GM19240 (cell line): Measurements from ENCODE around the gene TMEM120A.
"Not testable (repeated sequence)": the region's sequence is repeated elsewhere in the genome, so short reads cannot be mapped to it uniquely, and the experiment has no call there.

ENCODE experiments used
- DNase-seq: peaks from one replicate; pipeline ENCODE4 v3.0.0; 2011; ENCODE audit warnings: low spot score; ENCODE audit not compliant: insufficient read length

TMEM120A gene

DNA sequence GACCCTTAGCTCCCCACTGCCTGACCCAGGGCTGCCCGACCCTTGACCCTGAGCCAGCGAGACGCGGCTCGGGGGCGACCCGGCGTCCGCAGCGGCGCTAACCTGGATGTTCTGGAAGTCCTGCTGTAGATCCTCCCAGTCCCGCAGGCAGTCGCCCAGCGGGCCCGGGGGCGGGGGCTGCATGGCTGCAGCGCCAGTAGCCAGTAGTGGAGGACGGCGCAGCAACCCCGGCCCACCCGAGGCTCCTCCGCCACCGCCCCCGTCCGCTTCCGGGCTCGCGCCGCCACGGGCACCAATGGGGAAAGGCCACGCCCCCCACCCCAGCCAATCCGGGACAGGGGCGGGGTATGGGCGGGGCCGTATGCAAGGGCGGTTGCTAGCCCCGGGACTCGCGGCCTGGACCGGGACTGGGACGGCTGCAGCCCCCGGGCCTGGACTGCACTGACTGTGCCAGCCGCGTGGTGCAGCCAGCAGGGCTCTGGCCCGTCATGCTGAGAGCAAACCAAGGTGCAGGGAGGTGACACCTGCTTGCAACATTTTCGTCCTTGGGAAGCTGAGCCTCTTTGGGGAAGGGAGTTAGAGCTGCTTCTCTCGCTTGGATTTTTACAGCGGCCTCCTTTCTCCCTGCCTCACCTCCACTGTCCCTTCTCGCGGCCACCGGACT, at the start of gene TMEM120A:
TMEM120A (minus strand) TSS at position 208 of the 664 bp plus-strand sequence; CDS start at position 183, 25 bp downstream.
- DNase-seq: peak; percentile 99

DNA sequence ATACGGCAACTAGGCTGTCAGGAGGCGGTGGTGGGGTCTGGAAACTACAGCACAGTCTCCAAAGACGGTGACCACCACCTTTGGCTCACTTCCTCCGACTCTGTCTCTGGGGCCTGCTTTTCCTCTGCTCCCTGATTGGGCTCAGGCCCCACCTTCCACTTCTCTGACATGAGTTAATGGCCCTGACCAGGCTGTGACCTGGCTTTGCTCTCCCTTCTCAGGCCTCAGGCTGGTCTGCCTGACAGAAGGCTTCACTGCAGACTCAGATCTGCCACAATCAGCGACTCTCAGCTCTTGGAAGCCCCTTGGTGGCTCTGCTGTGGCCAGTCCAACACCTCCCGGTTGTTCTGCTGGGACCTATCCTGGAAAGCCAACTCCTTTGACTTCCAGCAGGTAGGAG, 45.7 kb upstream of the TMEM120A start:
- no peak for DNase-seq

DNA sequence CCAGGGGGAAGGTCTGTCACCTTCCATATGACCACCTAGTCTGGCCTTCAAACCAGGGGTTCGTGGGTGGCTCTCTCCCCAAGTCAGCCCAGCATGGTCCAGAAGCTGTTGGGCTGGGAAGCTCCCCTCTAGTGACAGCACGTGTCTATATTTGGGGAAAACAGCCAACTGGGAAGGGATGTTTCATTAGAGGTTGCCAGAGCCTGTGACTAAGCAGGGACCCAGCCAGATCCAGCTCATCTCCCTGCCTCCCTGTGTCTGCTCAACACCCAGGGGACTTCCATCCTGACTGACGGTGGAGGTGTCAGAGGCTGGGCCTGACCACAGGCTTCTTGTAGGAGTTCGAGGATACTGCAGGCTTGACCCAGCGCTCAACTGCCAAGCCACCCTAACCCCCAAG, 42.9 kb upstream of the TMEM120A start:
- DNase-seq: no peak

DNA sequence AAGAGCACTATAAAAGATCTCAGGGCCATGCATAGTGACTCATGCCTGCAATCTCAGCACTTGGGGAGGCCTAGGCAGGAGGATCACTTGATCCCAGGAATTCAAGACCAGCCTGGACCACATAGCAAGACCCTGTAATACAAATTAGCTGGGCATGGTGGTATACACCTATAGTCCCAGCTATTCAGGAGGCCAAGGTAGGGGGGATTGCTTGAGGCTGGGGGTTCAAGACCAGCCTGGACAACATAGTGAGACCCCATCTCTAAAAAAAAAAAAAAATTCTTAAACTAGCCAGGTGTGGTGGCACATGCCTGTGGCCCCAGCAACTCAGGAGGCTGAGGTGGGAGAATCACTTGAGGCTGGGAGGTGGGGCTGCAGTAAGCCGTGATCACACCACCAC, 37.6 kb upstream of the TMEM120A start:
- DNase-seq: no peak

DNA sequence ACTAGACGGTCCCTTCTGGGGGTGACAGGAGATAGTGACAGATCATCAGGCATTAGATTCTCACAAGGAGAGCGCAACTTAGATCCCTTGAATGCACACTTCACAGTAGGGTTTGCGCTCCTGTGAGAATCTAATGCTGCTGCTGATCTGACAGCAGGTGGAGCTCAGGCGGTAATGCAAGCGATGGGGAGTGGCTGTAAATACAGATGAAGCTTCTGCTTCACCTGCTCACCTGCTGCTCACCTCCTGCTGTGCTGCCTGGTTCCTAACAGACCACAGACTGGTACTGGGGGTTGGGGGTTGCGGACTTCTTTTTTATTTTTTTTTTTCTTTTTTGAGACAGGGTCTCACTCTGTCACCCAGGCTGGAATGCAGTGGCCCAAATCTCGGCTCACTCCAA, 35.3 kb upstream of the TMEM120A start:
- DNase-seq: not testable (repeated sequence)

DNA sequence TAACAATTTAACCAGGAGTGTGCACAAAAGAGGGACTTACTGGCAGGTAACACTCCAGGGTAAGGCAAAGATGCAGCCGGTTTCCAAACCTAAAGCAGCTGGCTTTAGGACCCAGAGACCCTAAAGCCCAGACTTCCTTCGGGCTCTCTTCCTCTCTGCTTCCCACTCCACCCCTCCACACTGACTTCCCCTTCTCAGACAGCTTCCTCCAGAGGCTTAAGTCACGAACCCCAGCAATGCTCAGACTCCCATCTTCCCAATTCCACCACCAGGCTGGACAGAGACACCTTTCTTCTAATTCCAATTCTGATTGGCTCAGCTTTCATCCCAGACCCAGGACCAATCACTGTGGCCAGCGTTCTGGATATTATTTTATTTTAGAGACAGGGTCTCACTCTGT, 28.6 kb upstream of the TMEM120A start:
- no peak for DNase-seq

DNA sequence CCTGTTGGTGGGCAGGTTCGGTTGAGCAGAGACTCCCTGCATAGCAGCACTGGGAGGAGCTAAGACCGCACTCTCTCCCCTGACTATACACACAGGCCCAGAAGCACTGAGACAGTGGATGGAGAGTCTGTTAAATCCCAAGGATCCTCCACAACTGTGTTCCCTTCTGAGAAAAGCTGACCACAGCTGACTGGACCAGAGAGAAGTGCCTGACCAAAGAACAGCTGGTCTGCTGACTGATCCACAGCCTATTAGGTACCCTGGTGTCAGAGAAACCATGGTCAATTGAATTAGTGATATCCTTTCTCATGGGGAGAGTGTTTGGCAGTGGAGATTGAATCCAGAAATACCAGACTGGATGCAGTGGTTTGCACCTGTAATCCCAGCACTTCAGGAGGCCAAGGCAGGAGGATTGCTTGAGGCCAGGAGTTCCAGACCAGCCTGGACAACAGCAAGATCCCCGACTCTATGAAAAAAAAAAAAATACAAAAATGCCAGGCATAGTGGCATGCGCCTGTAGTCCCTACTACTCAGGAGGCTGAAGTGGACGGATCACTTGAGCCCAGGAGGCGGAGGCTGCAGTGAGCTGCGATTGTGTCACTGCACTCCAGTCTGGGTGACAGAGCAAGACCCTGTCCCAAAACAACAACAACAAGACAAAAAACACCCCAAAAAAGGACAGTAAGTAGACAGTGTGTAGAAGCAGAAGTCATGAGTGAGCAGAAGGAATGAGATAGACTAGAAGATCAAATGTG, 27.8 kb upstream of the TMEM120A start:
- DNase-seq: no peak

DNA sequence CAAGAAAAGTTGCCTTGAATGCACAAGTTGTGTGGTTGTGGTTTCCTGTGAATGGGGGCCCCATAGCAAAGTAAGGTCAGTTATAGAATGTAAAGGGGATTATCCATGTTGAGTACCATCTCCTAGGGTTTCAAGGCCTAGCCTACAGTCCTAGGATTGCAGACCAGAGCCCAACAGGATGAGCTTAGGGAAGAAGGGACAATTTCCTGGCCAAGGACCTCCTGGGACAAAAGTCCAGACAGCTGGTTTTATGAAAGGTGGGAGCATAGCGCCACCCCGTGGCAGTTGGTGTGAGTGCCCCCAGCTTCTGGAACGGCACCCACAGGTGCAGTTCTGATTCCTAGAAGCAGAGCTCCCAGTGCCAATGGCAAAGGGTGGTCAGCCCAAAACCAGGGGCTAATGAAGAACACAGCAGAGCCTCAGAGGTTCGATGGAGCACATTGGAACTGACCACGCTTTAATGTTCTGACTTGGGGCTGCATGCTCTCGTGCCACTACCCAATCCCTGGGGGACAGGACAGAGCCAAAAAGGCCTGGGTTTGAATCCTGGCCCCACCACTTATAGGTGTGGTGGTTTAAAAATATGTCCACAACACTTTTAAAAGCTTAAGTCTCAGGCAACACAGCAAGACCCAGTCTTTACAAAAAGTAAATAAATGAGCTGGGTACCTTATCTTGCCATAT, 25.8 kb upstream of the TMEM120A start:
- DNase-seq: peak; percentile 71

DNA sequence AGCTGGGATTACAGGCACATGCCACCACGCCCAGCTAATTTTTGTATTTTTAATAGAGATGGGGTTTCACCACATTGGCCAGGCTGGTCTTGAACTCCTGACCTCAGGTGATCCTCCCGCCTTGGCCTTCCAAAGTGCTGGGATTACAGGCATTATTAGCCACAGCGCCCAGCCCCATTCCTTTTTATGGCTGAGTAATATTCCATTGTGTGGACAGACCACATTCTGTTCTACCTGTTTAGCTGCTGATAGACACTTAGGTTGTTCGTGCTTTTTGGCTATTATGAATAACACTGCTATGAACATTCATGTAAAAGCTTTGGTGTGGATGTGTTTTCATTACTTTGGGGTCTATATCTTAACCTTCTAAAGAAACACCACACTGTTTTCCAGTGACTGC, 24.1 kb upstream of the TMEM120A start:
- not testable (repeated sequence) for DNase-seq

DNA sequence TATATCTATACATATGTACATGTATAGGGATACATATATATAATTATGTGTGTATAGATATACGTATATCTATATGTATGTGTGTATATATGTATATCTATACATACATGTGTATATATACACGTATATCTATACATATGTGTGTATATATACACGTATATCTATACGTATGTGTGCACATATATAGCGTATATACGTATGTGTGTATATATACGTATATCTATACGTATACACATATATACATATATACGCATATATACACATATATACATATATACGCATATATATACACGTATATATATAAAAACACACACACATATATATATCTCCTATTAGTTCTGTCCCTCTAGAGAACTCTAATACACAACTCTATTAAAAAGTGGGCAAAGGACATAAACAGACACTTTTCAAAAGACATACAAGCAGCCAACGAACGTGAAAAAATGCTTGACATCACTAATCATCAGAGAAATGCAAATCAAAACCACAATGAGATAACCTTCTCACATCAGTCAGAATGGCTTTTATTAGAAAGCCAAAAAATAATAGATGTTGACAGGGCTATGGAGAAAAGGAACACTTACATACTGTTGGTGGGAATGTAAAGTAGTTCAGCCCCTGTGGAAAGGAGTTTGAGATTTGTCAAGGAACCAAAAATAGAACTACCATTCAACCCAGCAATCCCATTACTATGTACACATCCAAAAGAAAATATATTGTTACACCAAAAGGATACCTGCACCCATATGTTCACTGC, 22.0 kb upstream of the TMEM120A start:
- DNase-seq: no peak

DNA sequence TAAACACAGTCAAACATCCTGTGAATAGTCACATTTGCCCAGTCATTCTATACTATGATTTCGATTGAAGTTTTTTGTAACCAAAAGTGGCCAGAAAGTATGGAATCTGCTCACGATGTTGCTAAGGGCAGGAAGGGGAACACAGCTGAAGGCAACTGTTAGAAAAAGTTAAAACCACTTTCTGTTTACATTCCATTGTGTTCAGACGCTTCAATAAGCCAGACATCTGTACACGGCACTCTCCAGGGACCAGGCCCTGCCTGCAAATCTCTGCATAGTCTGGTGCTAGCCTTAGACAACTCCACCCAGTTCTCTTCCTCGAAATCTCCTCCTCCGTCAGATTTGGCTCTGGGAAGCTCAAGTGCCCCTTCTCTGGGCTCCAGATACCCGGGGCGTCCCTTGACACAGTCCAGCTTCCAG, 17.1 kb upstream of the TMEM120A start:
- no peak for DNase-seq

DNA sequence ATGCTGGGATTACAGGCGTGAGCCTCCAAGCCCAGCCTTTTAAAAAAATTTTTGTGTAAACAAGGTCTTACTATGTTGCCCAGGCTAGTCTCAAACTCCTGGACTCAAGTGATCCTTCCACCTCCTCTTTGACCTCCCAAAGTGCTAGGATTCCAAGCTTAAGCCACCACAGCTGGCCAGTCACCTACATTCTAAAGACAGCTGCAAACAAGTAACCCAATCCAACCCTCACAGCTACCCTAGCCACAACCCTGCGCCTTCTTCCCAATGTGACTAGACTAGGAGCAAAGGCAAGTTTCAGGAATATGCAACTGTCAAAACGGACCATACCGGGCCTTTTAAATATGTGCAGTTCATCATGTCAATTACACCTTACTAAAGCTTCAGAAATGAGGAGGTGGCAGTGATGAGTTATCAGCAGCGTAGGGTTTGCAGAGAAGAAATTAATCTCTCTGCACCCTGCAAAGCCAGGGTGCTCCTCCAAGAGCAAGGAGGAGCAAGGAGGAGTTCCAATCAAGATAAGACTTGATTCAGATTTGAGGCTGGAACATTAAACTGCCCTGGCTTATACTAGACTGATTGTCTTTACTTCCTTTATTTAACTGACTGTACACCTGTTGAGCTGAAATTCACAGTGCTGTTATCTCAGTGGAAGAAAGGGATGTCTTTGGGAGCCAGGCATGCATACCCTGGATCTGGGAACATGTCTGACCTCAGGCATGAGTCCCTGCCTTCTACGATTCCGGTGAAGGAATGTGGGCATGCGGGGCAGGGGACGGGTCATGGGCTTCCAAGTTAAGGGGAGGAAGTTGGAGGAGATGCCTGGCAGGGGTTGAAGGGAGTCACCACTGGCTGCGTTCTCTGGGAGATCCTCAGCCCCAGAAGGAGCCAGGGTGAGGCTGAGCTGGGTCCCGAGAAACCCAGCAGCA, 15.5 kb upstream of the TMEM120A start:
- no peak for DNase-seq

DNA sequence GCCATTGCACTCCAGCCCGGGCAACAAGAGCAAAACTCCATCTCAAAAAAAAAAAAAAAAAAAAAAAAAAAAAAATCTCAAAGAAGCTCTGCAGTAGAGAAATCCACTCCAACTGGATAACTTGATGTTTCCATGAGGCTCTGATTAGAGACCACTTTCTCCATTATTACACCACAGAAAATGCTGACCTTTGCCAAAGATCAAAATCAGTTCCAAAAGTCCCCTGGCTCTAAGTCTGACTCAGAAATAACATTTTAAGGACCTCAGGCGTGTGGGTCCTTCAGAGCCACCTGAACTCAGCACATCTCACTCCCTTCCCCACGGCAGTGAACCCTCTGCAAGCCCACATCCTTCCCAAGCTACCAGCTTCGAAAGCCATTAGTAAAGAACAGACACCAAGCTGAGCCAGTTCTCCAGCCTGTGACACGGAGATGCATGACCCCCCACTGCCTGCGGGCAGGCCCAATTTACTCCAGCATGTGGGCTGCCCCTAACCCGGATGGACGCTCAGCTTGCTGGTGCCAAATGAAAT, 13.8 kb upstream of the TMEM120A start:
- DNase-seq: no peak

DNA sequence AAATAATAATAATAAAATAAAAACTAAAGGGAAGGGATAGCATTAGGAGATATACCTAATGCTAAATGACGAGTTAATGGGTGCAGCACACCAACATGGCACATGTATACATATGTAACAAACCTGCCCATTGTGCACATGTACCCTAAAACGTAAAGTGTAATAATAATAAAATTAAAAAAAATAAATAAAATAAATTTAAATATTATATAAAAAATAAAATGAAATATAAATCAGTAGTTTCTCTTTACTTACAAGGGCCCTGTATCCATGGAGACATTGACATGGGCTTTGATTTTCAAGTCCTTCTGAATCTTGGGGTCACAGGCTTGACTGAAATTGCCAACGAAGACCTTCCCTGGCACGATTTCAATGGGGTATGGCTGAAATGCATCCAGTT, 10.6 kb upstream of the TMEM120A start:
- DNase-seq: not testable (repeated sequence)

DNA sequence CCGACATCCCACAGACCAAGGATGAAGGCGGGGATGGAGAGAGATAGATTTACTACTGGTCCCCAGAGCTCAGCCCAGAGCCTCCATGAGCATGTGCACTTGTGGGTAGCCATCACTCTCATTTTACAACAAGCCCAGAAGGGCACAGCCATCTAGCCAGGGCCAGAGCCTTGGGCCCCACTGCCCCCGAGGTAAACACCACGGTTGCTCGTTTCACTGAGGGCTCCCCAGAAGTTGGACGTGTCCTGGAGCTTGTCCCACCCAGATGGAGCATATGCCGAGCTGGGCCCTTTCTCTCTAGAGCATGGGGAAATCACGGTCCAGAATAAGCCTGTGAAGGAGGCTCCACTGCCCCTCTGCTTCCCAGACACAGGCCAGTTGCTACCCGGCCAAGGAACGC, 9.0 kb upstream of the TMEM120A start:
- no peak for DNase-seq

DNA sequence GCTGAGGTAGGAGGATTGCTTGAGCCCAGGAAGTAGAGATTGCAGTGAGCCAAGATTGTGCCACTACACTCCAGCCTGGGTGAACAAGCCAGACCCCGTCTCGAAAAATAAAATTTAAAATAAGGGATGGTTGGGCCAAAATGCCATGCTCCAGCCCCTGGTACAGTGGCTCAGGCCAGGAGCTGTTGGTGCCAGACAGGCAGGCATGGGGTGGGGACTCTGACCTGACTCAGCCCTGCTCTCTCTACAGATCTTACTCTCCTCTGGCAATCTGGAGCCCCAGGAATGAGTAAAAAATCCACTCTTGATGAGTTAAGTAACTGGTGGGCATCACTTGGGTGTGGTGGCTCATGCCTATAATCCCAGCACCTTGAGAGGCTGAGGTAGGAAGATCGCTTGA, 8.4 kb upstream of the TMEM120A start:
- DNase-seq: no peak

DNA sequence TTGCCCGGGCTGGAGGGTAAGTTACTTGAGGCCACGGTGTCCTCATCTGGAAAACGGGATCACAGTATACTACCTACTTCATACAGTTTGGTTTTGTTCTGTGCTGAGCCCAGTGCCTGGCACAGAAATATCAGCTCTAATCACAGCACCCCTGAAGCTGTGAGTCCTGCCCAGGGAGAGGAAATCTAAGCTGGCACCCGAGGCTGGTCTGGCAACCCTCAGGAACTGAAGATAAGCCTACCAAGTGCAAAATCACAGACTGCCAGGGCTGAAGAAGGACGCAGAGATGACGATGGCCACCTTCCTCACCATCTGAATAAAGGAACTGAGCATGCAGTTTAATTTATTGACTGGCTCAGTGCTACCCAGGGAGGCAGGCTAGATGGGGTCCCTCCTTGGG, 7.7 kb upstream of the TMEM120A start:
- DNase-seq: no peak

DNA sequence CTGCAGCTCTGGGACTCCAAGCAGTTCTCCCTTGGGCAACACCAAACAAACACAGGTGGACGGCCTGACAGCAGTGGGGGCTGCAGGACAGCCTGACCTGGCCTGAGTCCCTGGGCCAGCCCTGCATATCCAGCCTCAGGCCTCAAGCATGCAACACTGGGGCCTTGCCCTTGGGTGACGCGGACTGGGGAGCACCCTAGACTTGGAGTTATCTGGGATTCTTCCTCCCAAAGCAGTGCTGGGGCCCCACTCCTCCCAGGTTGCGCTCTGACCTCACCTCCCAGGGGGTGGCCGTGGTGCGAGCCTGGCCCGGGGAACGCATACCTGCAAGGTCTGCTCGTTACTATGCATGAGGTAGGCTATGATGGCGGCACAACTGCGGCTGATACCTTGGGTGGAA, 6.2 kb upstream of the TMEM120A start:
- no peak for DNase-seq

DNA sequence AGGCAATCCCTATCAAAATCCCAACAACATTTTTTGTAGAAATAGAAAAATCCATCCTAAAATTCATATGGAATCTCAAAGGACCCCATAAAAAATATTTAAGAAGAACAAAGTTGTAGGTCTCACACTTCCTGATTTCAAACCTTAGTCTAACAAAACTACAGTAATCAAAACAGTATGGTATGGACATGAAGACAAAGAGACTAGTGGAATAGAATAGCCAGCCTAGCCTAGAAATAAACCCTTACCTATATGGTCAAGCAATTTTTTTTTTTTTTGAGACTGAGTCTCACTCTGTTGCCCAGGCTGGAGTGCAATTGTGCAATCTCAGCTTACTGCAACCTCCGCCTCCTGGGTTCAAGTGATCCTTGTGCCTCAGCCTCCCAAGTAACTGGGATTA, 3.6 kb upstream of the TMEM120A start:
- no peak for DNase-seq

DNA sequence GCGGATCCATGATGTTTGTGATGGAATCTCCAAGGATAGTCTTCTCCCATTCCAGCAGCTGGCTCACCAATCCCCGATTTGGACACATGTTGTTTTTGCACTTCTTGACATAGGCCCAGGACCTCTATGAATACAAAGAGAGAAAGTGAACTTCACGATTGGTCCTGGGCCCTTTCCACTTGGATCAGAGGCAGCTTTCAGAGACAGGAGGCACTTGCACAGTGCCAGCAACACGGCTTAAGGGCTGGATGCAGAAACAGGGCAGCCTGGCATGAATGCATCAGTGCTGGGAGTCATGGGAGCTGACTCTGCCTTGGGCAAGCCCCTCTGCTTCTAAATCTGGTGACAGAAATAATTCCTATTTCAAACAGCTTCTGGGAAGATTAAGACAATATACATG, 2.1 kb upstream of the TMEM120A start:
- DNase-seq: no peak
